NCI-H2081 treated with DMSO at 0.1 percent for 48 hours (cell line): ENCODE measurements around the gene AK6.
"Not testable (repeated sequence)": the region's sequence is repeated elsewhere in the genome, so short reads cannot be mapped to it uniquely, and the experiment has no call there.

Source experiments
- DNase-seq: peaks from one replicate; lab custom pipeline; 2025; lab: John Stamatoyannopoulos, UW

AK6 gene

GRCh38 chr5:69369340-69370121, at the start of gene AK6, which contains the start of the genes RAD17 and TAF9:
TSS of gene AK6 (minus strand) at chr5:69369520. CDS start at chr5:69369490, 30 bp downstream.
TSS of gene RAD17 (plus strand) at chr5:69369818. CDS start at chr5:69372209, 2,391 bp downstream.
TSS of gene TAF9 (minus strand) at chr5:69369520. CDS start at chr5:69365737, 3,783 bp downstream.
- DNase-seq: peak; percentile 19

- DNase-seq: no peak
These were observed 49.2 kb upstream of the AK6 start for GRCh38 chr5:69418554-69418953.

- DNase-seq: no peak
These were observed 47.4 kb upstream of the AK6 start for GRCh38 chr5:69416699-69417098.

- DNase-seq: no peak
These were observed 46.9 kb upstream of the AK6 start for GRCh38 chr5:69416180-69416579.

GRCh38 chr5:69415584-69415958, 46.3 kb upstream of the AK6 start:
- DNase-seq: no peak

- no peak for DNase-seq
These were observed 45.7 kb upstream of the AK6 start, which contains the start of gene MARVELD2 for GRCh38 chr5:69414885-69415583. TSS of gene MARVELD2 (plus strand) at chr5:69415116. CDS start at chr5:69419386, 4,270 bp downstream.

- DNase-seq: no peak
These were observed 35.5 kb upstream of the AK6 start for GRCh38 chr5:69404659-69405330.

GRCh38 chr5:69378376-69378775, 9.1 kb upstream of the AK6 start:
- DNase-seq: no peak

GRCh38 chr5:69374911-69375446, 5.7 kb upstream of the AK6 start:
- no peak for DNase-seq

GRCh38 chr5:69372394-69372793, 3.1 kb upstream of the AK6 start:
- no peak for DNase-seq

- DNase-seq: not testable (repeated sequence)
These were observed 1.0 kb upstream of the AK6 start for GRCh38 chr5:69370335-69370734.

GRCh38 chr5:69368458-69369339, 621 bp downstream of the AK6 start:
- DNase-seq: no peak

GRCh38 chr5:69367697-69368279, 1.5 kb downstream of the AK6 start:
- DNase-seq: no peak

- no peak for DNase-seq
These were observed 4.5 kb downstream of the AK6 start for GRCh38 chr5:69364850-69365249.

GRCh38 chr5:69364414-69364813, 4.9 kb downstream of the AK6 start:
- DNase-seq: no peak

GRCh38 chr5:69360442-69360841, 8.9 kb downstream of the AK6 start:
- no peak for DNase-seq

GRCh38 chr5:69359699-69360098, 9.6 kb downstream of the AK6 start:
- no peak for DNase-seq

GRCh38 chr5:69350664-69351063, 18.7 kb downstream of the AK6 start:
- no peak for DNase-seq

GRCh38 chr5:69343083-69343482, 26.2 kb downstream of the AK6 start:
- no peak for DNase-seq

- no peak for DNase-seq
These were observed 27.7 kb downstream of the AK6 start for GRCh38 chr5:69341520-69342161.
